Thyroid gland (tissue), 4 donors: ENCODE data around the gene RGL3.

Experiments used
- POLR2A ChIP-seq, 2 donors: fragments of 450-650 bp; IDR thresholded peaks; one replicate each; pipeline ENCODE4 v1.6.1; 2017; ENCODE audit warnings: antibody characterized with exemption in 2 of 2, mild to moderate bottlenecking in 2 of 2, moderate library complexity in 1 of 2
- TF ChIP-seq, protein P1 (sequence below), 6 experiments: fragments of 200-600 bp in 3 of 6; fragments of 450-650 bp in 3 of 6; sonication (generic) in 3 of 6; IDR thresholded peaks; one replicate each; pipeline ENCODE4 v1.5.1; 2016 to 2019; ENCODE audit warnings: antibody characterized with exemption in 6 of 6, mild to moderate bottlenecking in 2 of 6, inconsistent platforms in 1 of 6, moderate library complexity in 1 of 6

DNA sequence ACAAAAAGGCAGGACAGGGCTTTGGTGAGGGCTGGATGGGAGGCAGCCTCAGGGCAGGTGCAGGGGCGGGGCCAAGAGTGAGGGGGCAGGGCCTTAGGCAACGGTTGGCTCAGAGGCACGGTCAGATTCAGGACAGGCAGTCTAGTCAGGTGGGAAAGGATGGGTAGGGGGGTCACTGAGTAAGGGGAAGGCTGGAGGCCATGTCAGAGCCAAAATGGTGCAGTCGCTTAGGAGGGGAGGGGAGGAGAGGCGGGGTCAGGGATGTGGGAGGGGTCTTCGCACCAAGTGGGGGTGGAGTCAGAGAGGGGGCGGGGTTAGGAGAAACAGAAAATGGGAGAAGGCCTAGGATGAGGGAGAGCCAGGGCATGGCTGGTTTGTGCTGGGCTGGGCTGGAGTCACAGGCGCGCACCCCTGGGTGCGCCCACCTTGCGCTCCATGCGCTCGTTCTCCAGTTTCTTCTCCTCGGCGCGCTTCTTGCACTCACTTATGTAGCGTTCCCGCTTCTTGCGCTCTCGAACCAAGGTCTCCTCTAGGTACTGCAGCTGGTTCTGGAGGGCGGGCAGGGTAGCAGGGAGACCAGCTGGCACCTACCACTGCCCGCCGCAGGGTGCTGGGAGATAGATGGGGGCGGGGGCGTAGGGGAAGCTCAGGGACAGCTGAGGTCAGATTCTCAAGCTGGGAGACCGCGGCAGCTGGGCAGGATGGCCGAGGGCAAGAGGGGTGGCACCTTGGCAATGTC, 6.8 kb upstream of the RGL3 start:
- TF ChIP-seq, protein P1, sequence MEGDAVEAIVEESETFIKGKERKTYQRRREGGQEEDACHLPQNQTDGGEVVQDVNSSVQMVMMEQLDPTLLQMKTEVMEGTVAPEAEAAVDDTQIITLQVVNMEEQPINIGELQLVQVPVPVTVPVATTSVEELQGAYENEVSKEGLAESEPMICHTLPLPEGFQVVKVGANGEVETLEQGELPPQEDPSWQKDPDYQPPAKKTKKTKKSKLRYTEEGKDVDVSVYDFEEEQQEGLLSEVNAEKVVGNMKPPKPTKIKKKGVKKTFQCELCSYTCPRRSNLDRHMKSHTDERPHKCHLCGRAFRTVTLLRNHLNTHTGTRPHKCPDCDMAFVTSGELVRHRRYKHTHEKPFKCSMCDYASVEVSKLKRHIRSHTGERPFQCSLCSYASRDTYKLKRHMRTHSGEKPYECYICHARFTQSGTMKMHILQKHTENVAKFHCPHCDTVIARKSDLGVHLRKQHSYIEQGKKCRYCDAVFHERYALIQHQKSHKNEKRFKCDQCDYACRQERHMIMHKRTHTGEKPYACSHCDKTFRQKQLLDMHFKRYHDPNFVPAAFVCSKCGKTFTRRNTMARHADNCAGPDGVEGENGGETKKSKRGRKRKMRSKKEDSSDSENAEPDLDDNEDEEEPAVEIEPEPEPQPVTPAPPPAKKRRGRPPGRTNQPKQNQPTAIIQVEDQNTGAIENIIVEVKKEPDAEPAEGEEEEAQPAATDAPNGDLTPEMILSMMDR (IDR thresholded peaks at IDR 0.05), result no peak
- no peak for TF ChIP-seq POLR2A (IDR thresholded peaks at IDR 0.05)
